Keratinocyte (primary cell): Measurements from ENCODE around the gene DAB1.

Experiments used
- CTCF ChIP-seq, 3 experiments: IDR thresholded peaks in 1 of 3; conservative IDR thresholded peaks in 1 of 3; optimal IDR thresholded peaks in 1 of 3; 2 replicates in 2 of 3; 3 replicates in 1 of 3; pipeline versions ENCODE3 to v1.5.1; 2011; ENCODE audit warnings: low read length in 3 of 3, mild to moderate bottlenecking in 3 of 3, moderate library complexity in 2 of 3, control low read depth in 1 of 3, inconsistent platforms in 1 of 3; ENCODE audit not compliant: insufficient read depth in 2 of 3; ENCODE audit errors: extremely low read depth in 1 of 3
- EZH2 ChIP-seq: IDR thresholded peaks from one replicate; pipeline ENCODE4 v1.6.1; 2012; ENCODE audit warnings: inconsistent platforms, mild to moderate bottlenecking, low read length, moderate library complexity

- TF ChIP-seq CTCF (optimal IDR thresholded peaks at IDR 0.05 in 1 of 3, IDR thresholded peaks at IDR 0.05 in 1 of 3, conservative IDR thresholded peaks at IDR 0.05 in 1 of 3; ENCODE audit: extremely low read depth in 1 of 3, insufficient read depth in 2 of 3, low read length in 3 of 3) (peak in 1 of 3 experiments; percentile 10), EZH2 (no peak)
Observed at GRCh38 chr1:57340334-57341070, 83.4 kb downstream of the DAB1 start.
